Liver (tissue), 9 donors: Measurements from ENCODE around the gene BPHL. TPM values are rescaled to one million over a fixed set of nuclear protein-coding genes. Genes with fewer than 3 reads are reported as not detected.

Experiments used
- DNase-seq: peaks from one replicate; pipeline ENCODE4 v3.0.0-alpha.2; 2017; ENCODE audit warnings: low spot score
- H3K27ac ChIP-seq, 2 donors: one replicate each; pipeline ENCODE4 v1.7.0; 2013; ENCODE audit warnings: inconsistent platforms in 2 of 2, low read length in 2 of 2, control low read depth in 1 of 2, low read depth in 1 of 2, mild to moderate bottlenecking in 1 of 2
- H3K27me3 ChIP-seq, 4 donors: one replicate each; pipeline versions ENCODE4 v1.6.1 to v1.7.0; 2013; ENCODE audit warnings: low read length in 3 of 4, inconsistent platforms in 1 of 4, mild to moderate bottlenecking in 1 of 4, moderate library complexity in 1 of 4; ENCODE audit not compliant: control insufficient read depth in 4 of 4, insufficient read depth in 4 of 4
- H3K36me3 ChIP-seq, 4 donors: one replicate each; pipeline versions ENCODE4 v1.6.1 to v1.7.0; 2013; ENCODE audit warnings: low read length in 3 of 4, mild to moderate bottlenecking in 3 of 4, low read depth in 1 of 4, moderate library complexity in 1 of 4; ENCODE audit not compliant: control insufficient read depth in 4 of 4, insufficient read depth in 3 of 4
- H3K4me1 ChIP-seq, 4 donors: one replicate each; pipeline versions ENCODE4 v1.6.1 to v1.7.0; 2013; ENCODE audit warnings: low read length in 3 of 4, mild to moderate bottlenecking in 3 of 4, moderate library complexity in 1 of 4; ENCODE audit not compliant: control insufficient read depth in 4 of 4, insufficient read depth in 4 of 4
- H3K4me3 ChIP-seq, 3 donors: one replicate each; pipeline versions ENCODE4 v1.6.1 to v1.7.0; 2013; ENCODE audit warnings: low read length in 3 of 3, control low read depth in 1 of 3, low read depth in 1 of 3, mild to moderate bottlenecking in 1 of 3
- H3K9ac ChIP-seq, 2 donors: one replicate each; pipeline ENCODE4 v1.7.0; 2013; ENCODE audit warnings: low read length in 2 of 2, mild to moderate bottlenecking in 2 of 2, moderate library complexity in 2 of 2, control low read depth in 1 of 2, low read depth in 1 of 2
- H3K9me3 ChIP-seq, 4 donors: one replicate each; pipeline versions ENCODE4 v1.6.1 to v1.7.0; 2013; ENCODE audit warnings: low read length in 3 of 4; ENCODE audit not compliant: control insufficient read depth in 4 of 4
- ATF3 ChIP-seq: IDR thresholded peaks from 2 replicates; pipeline ENCODE4 v1.6.1; 2016; ENCODE audit warnings: antibody characterized with exemption
- CTCF ChIP-seq: fragments of 150-350 bp; IDR thresholded peaks from 2 replicates; pipeline ENCODE4 v1.5.1; 2017; ENCODE audit warnings: improper control_type of control experiment, low read depth, low read length; ENCODE audit not compliant: missing input control
- EGR1 ChIP-seq, 2 donors: IDR thresholded peaks; 2 replicates each; pipeline ENCODE4 v1.6.1; 2016 to 2018; ENCODE audit warnings: antibody characterized with exemption in 2 of 2, low read depth in 2 of 2
- FOXA1 ChIP-seq: IDR thresholded peaks from 2 replicates; pipeline ENCODE4 v1.6.1; 2016; ENCODE audit warnings: antibody characterized with exemption
- FOXA2 ChIP-seq: IDR thresholded peaks from 2 replicates; pipeline ENCODE4 v1.6.1; 2016; ENCODE audit warnings: antibody characterized with exemption
- GABPA ChIP-seq, 2 donors: IDR thresholded peaks in 1 of 2; conservative IDR thresholded peaks in 1 of 2; 2 replicates each; pipeline ENCODE4 v1.6.1; 2016; ENCODE audit warnings: antibody characterized with exemption in 2 of 2, mild to moderate bottlenecking in 1 of 2, moderate library complexity in 1 of 2
- HNF4A ChIP-seq, 2 donors: conservative IDR thresholded peaks; 2 replicates each; pipeline ENCODE4 v1.6.1; 2016; ENCODE audit warnings: antibody characterized with exemption in 2 of 2, mild to moderate bottlenecking in 2 of 2
- HNF4G ChIP-seq: IDR thresholded peaks from 2 replicates; pipeline ENCODE4 v1.6.1; 2016; ENCODE audit warnings: antibody characterized with exemption
- JUND ChIP-seq, 2 donors: IDR thresholded peaks; 2 replicates each; pipeline ENCODE4 v1.6.1; 2016; ENCODE audit warnings: antibody characterized with exemption in 2 of 2
- MAX ChIP-seq: IDR thresholded peaks from 2 replicates; pipeline ENCODE4 v1.6.1; 2016; ENCODE audit warnings: antibody characterized with exemption
- NR2F2 ChIP-seq: IDR thresholded peaks from 2 replicates; pipeline ENCODE4 v1.6.1; 2016; ENCODE audit warnings: antibody characterized with exemption
- RAD21 ChIP-seq, 2 donors: IDR thresholded peaks; 2 replicates each; pipeline ENCODE4 v1.6.1; 2016; ENCODE audit warnings: antibody characterized with exemption in 2 of 2, mild to moderate bottlenecking in 2 of 2
- REST ChIP-seq: IDR thresholded peaks from 2 replicates; pipeline ENCODE4 v1.6.1; 2016; ENCODE audit warnings: antibody characterized with exemption, mild to moderate bottlenecking
- RXRA ChIP-seq, 2 donors: IDR thresholded peaks; 2 replicates each; pipeline ENCODE4 v1.6.1; 2017 to 2018; ENCODE audit warnings: antibody characterized with exemption in 2 of 2, mild to moderate bottlenecking in 1 of 2
- SP1 ChIP-seq: IDR thresholded peaks from 2 replicates; pipeline ENCODE4 v1.6.1; 2018; ENCODE audit warnings: antibody characterized with exemption, mild to moderate bottlenecking
- TAF1 ChIP-seq: conservative IDR thresholded peaks from 2 replicates; pipeline ENCODE4 v1.6.1; 2016; ENCODE audit warnings: antibody characterized with exemption, mild to moderate bottlenecking
- YY1 ChIP-seq: IDR thresholded peaks from 2 replicates; pipeline ENCODE4 v1.6.1; 2016; ENCODE audit warnings: antibody characterized with exemption, mild to moderate bottlenecking
- WGBS: extraction: QIAGEN DNeasy Blood & Tissue Kit; methylation state at CpG from one replicate; pipeline ENCODE4 v1.1.7; 2013; 5-methylcytosine and 5-hydroxymethylcytosine counted together
- polyA plus RNA-seq, 2 donors: library from polyadenylated mRNA; stranded (reverse) in 1 of 2; unstranded in 1 of 2; fragments of 200-250 nt in 1 of 2; fragments of >200 nt in 1 of 2; fragmentation: Nextera tagmentation in 1 of 2; extraction: Ambion mirVana in 1 of 2; gene quantifications; one replicate each; pipeline versions ENCODE4 v1.2.1 to v1.2.3, GENCODE V29; 2013 to 2015
- total RNA-seq, 2 donors: library from RNA; depleted of rRNA; stranded (reverse); fragments of >200 nt; gene quantifications; one replicate each; pipeline ENCODE4 v1.2.3, GENCODE V29; 2014
- donor health status: healthy.
- donor health status: healthy.
- donor health status: healthy.
- donor health status: healthy.
- donor health status: healthy.

BPHL gene
- total and polyA plus RNA-seq, 4 donors = 16.0 to 90.8 (median 31.5) TPM

- no peak overlapping the region for H3K4me3 ChIP-seq
- no peak for DNase-seq
- H3K9me3 ChIP-seq = no peaks in the 10 kb centered on the region
- H3K9ac ChIP-seq = no peak overlapping the region
- peaks cover 9 to 52% (median 42%) of the 10 kb centered on the region in 4 donors for H3K36me3 ChIP-seq
- no peak overlapping the region for H3K27ac ChIP-seq
- WGBS = 80% methylated on average over 4 of the region's 4 CpGs
- no peaks in the 10 kb centered on the region for H3K4me1 ChIP-seq
- H3K27me3 ChIP-seq = no peaks in the 10 kb centered on the region
- TF ChIP-seq ATF3 (no peak), HNF4G (no peak), RXRA (IDR thresholded peaks at IDR 0.05) (no peak), YY1 (no peak), EGR1 (IDR thresholded peaks at IDR 0.05; ENCODE audit: low read depth in 2 of 2) (no peak), MAX (no peak)
Observed at GRCh38 chr6:3088968-3089367, 29.5 kb upstream of the BPHL start.

- DNase-seq = no peak
- Histone ChIP-seq H3K36me3 (peaks cover 10 to 49% (median 42%) of the 10 kb centered on the region in 4 donors), H3K4me1 (no peaks in the 10 kb centered on the region), H3K9me3 (no peaks in the 10 kb centered on the region), H3K27me3 (no peaks in the 10 kb centered on the region), H3K27ac (no peak overlapping the region), H3K9ac (no peak overlapping the region), H3K4me3 (no peak overlapping the region)
- TF ChIP-seq CTCF = no peak
- TF ChIP-seq FOXA2 = no peak
- TF ChIP-seq ATF3 = no peak
- WGBS = 97% methylated on average over 4 of the region's 4 CpGs
Observed at GRCh38 chr6:3090013-3090412, 28.5 kb upstream of the BPHL start.

GRCh38 chr6:3094815-3095214 lies 23.7 kb upstream of the BPHL start:
- H3K27me3 ChIP-seq = no peaks in the 10 kb centered on the region
- no peaks in the 10 kb centered on the region for H3K4me1 ChIP-seq
- H3K36me3 ChIP-seq = peaks cover 11 to 34% (median 25%) of the 10 kb centered on the region in 4 donors
- H3K27ac ChIP-seq = no peak overlapping the region
- no peak for DNase-seq
- 97% methylated on average over 2 of the region's 2 CpGs for WGBS
- no peak overlapping the region for H3K4me3 ChIP-seq
- no peak overlapping the region for H3K9ac ChIP-seq
- H3K9me3 ChIP-seq = no peaks in the 10 kb centered on the region
- TF ChIP-seq RAD21 (IDR thresholded peaks at IDR 0.05) = no peak
- TF ChIP-seq EGR1 (IDR thresholded peaks at IDR 0.05; ENCODE audit: low read depth in 2 of 2) = no peak
- no peak for TF ChIP-seq GABPA (IDR thresholded peaks at IDR 0.05 in 1 of 2, conservative IDR thresholded peaks at IDR 0.05 in 1 of 2)
- TF ChIP-seq YY1 = no peak
- no peak for TF ChIP-seq ATF3
- TF ChIP-seq TAF1 = no peak
- TF ChIP-seq REST = no peak
- no peak for TF ChIP-seq FOXA2
- no peak for TF ChIP-seq MAX
- no peak for TF ChIP-seq JUND (IDR thresholded peaks at IDR 0.05)
- no peak for TF ChIP-seq CTCF
- TF ChIP-seq SP1 = no peak
- no peak for TF ChIP-seq FOXA1
- no peak for TF ChIP-seq HNF4G
- no peak for TF ChIP-seq RXRA (IDR thresholded peaks at IDR 0.05)
- TF ChIP-seq NR2F2 = no peak
- TF ChIP-seq HNF4A (conservative IDR thresholded peaks at IDR 0.05) = no peak
